Fibroblast of lung (primary cell): ENCODE results near the gene DNMT1. TPM values are rescaled to one million over a fixed set of nuclear protein-coding genes. Genes with fewer than 3 reads are reported as not detected.

ENCODE experiments used
- DNase-seq, 2 donors: peaks; one replicate each; pipeline versions ENCODE4 v3.0.0 to v3.0.0-alpha.2; 2010; ENCODE audit warnings: low read depth in 2 of 2
- H2AFZ ChIP-seq: 2 replicates; pipeline ENCODE4 v1.5.1; 2012; ENCODE audit warnings: low read length, control low read depth, inconsistent platforms
- H3K27ac ChIP-seq: 2 replicates; pipeline ENCODE4 v1.5.1; 2011; ENCODE audit warnings: low read length, control low read depth; ENCODE audit not compliant: insufficient read depth
- H3K27me3 ChIP-seq: 2 replicates; pipeline ENCODE4 v1.5.1; 2011; ENCODE audit warnings: mild to moderate bottlenecking, low read length; ENCODE audit not compliant: control insufficient read depth, insufficient read depth
- H3K36me3 ChIP-seq: 2 replicates; pipeline ENCODE4 v1.5.1; 2011; ENCODE audit warnings: low read length; ENCODE audit not compliant: control insufficient read depth, insufficient read depth
- H3K4me1 ChIP-seq: 2 replicates; pipeline ENCODE4 v1.5.1; 2011; ENCODE audit warnings: low read length; ENCODE audit not compliant: control insufficient read depth, insufficient read depth; ENCODE audit errors: extremely low read depth
- H3K4me2 ChIP-seq: 2 replicates; pipeline ENCODE4 v1.5.1; 2011; ENCODE audit warnings: low read length, control low read depth; ENCODE audit not compliant: insufficient read depth; ENCODE audit errors: extremely low read depth
- H3K4me3 ChIP-seq, 4 experiments: fragments of 200-600 bp in 1 of 4; sonication (generic) in 1 of 4; replicated peaks in 1 of 4; 2 replicates each; pipeline ENCODE4 v1.5.1; 2011 to 2016; ENCODE audit warnings: low read length in 4 of 4, low read depth in 3 of 4, mild to moderate bottlenecking in 3 of 4, control low read depth in 2 of 4, inconsistent platforms in 1 of 4, mixed read lengths in 1 of 4; ENCODE audit not compliant: insufficient read depth in 1 of 4; ENCODE audit errors: control extremely low read depth in 1 of 4
- H3K79me2 ChIP-seq: 2 replicates; pipeline ENCODE4 v1.5.1; 2012; ENCODE audit warnings: mild to moderate bottlenecking, low read length, inconsistent platforms; ENCODE audit not compliant: control insufficient read depth, insufficient read depth
- H3K9ac ChIP-seq: 2 replicates; pipeline ENCODE4 v1.5.1; 2011; ENCODE audit warnings: mild to moderate bottlenecking, low read length, control low read depth; ENCODE audit not compliant: insufficient read depth
- H3K9me3 ChIP-seq: 2 replicates; pipeline ENCODE4 v1.5.1; 2012; ENCODE audit warnings: low read depth, low read length; ENCODE audit not compliant: control insufficient read depth, insufficient read depth
- H4K20me1 ChIP-seq: 2 replicates; pipeline ENCODE4 v1.5.1; 2011; ENCODE audit warnings: low read length; ENCODE audit not compliant: control insufficient read depth, insufficient read depth; ENCODE audit errors: extremely low read depth
- CTCF ChIP-seq, 2 donors: IDR thresholded peaks in 1 of 2; conservative IDR thresholded peaks in 1 of 2; 1 replicate in 1 of 2; 2 replicates in 1 of 2; pipeline ENCODE4 v1.5.1; 2011 to 2012; ENCODE audit warnings: low read length in 2 of 2, control low read depth in 1 of 2, inconsistent platforms in 1 of 2, low read depth in 1 of 2, mild to moderate bottlenecking in 1 of 2
- EZH2 ChIP-seq: IDR thresholded peaks from 2 replicates; pipeline ENCODE4 v1.5.1; 2012; ENCODE audit warnings: low read length, control low read depth, mild to moderate bottlenecking; ENCODE audit errors: missing control alignments
- polyA plus RNA-seq, 2 donors: library from polyadenylated mRNA; depleted of rRNA in 1 of 2; stranded (reverse) in 1 of 2; unstranded in 1 of 2; fragments of >200 nt; gene quantifications; 2 replicates each; pipeline ENCODE4 v1.2.1, GENCODE V29; 2011 to 2012; ENCODE audit warnings: missing spikeins in 1 of 2
- total RNA-seq: library from RNA; depleted of rRNA; stranded (reverse); fragments of >200 nt; gene quantifications from 2 replicates; pipeline ENCODE4 v1.2.1, GENCODE V29; 2014

Gene DNMT1
- total and polyA plus RNA-seq, 2 donors (not counting 1 experiment from before 2014, with no cell fraction given), result 33.7 to 36.7 TPM

- Histone ChIP-seq H3K36me3 (peaks cover 9% of the 10 kb centered on the region), H3K27me3 (no peaks in the 10 kb centered on the region), H3K4me1 (no peaks in the 10 kb centered on the region), H3K4me3 (peak overlapping the region; percentile 67 to 99 (median 77)), H3K79me2 (no peaks in the 10 kb centered on the region), H3K27ac (peak overlapping the region; percentile 49), H3K4me2 (peak overlapping the region; percentile 68), H3K9ac (peak overlapping the region; percentile 60), H2AFZ (no peak overlapping the region), H3K9me3 (no peaks in the 10 kb centered on the region), H4K20me1 (no peaks in the 10 kb centered on the region)
- DNase-seq, result no peak
- TF ChIP-seq EZH2 (no peak), CTCF (conservative IDR thresholded peaks at IDR 0.05 in 1 of 2, IDR thresholded peaks at IDR 0.05 in 1 of 2; ENCODE audit: low read depth in 1 of 2, low read length in 2 of 2) (no peak)
Measured at GRCh38 chr19:10086591-10087192, 108.1 kb downstream of the DNMT1 start.

DNA sequence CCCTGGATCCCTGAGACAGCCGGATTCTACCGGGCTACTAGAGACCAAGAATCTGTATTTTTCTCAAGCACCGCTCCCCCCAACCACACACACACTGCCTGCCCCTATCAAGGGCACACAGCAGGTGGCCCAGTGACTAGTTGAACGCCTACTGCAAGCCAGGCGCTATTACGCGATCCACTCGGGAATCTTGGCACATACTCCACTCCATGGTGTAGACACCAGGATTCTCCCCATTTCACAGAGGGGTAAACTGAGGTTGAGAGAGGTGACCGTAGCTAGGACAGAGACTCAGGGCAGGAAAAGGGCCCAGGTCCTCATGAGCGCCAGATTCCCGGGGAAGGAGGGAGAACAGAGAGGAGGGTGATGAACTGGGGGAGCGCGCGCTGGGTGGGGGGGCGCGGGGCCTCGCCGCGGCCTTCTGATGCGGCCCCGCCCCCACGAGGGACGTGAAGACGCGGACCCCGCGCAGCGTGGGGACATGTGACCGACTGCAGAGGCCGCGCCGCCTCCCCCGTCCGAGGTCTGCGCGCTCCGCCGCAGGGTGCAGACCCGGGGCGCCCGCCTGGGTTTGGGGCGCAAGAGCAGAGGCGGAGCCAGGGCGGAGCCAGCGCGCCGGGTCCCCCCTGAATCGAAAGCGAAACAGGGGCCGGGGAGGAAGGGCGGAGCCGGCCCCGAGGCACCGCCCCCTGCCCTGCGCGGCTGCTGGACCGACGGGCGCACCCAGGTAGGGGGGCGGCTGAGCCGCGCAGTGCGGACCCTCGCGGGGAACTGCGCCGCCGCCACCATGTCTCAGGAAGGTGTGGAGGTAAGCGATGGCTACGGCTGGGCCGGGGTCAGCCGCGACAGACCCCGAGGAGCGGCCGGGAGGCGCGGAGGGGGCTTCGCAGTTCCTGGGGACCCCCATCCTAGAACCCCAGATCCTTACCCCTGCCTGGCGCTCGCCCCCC lies 108.8 kb downstream of the DNMT1 start, which contains the start of gene SHFL:
SHFL (plus strand) TSS at position 677 of the 950 bp plus-strand sequence; CDS start at position 788, 111 bp downstream.
- peak within 1 kb of the TSS; percentile 60 for H3K9ac ChIP-seq
- H3K79me2 ChIP-seq, result no peaks in the 10 kb centered on the region
- H3K9me3 ChIP-seq, result no peaks in the 10 kb centered on the region
- H3K4me2 ChIP-seq, result peak within 1 kb of the TSS; percentile 69
- H3K27me3 ChIP-seq, result no peaks in the 10 kb centered on the region
- H3K4me3 ChIP-seq, result peak within 1 kb of the TSS; percentile 67 to 99 (median 77)
- TF ChIP-seq CTCF (conservative IDR thresholded peaks at IDR 0.05 in 1 of 2, IDR thresholded peaks at IDR 0.05 in 1 of 2; ENCODE audit: low read depth in 1 of 2, low read length in 2 of 2) (no peak), EZH2 (no peak)
- DNase-seq, result peak; percentile 43 to 58
- peaks cover 6% of the 10 kb centered on the region for H3K36me3 ChIP-seq
- no peaks in the 10 kb centered on the region for H4K20me1 ChIP-seq
- H3K4me1 ChIP-seq, result no peaks in the 10 kb centered on the region
- H3K27ac ChIP-seq, result peak within 1 kb of the TSS; percentile 49
- peak within 1 kb of the TSS; percentile 54 for H2AFZ ChIP-seq

GRCh38 chr19:10084803-10085202 lies 110.0 kb downstream of the DNMT1 start:
- Histone ChIP-seq H3K27ac (no peak overlapping the region), H3K4me1 (no peaks in the 10 kb centered on the region), H3K9me3 (no peaks in the 10 kb centered on the region), H2AFZ (no peak overlapping the region), H3K79me2 (no peaks in the 10 kb centered on the region), H3K27me3 (no peaks in the 10 kb centered on the region), H4K20me1 (no peaks in the 10 kb centered on the region), H3K4me3 (no peak overlapping the region), H3K4me2 (no peak overlapping the region), H3K9ac (no peak overlapping the region), H3K36me3 (peaks cover 6% of the 10 kb centered on the region)
- DNase-seq, result no peak
- TF ChIP-seq CTCF (conservative IDR thresholded peaks at IDR 0.05 in 1 of 2, IDR thresholded peaks at IDR 0.05 in 1 of 2; ENCODE audit: low read depth in 1 of 2, low read length in 2 of 2) (no peak), EZH2 (no peak)
